HEK293 (cell line): Measurements from ENCODE around the gene ASXL2.

Source experiments
- CTCF ChIA-PET: fragments of 350-600 bp; formaldehyde crosslinking; extraction: SDS; loops from one replicate; lab custom pipeline; 2021; ENCODE audit warnings: antibody characterized with exemption; lab: Yijun Ruan, JAX
- POLR2A ChIA-PET: fragments of 300-600 bp; formaldehyde crosslinking; extraction: SDS; loops from one replicate; lab custom pipeline; 2020; ENCODE audit warnings: antibody characterized with exemption, inconsistent platforms; lab: Yijun Ruan, JAX
- H3K27ac ChIP-seq: fragments of 200-500 bp; sonication (Bioruptor generic); 2 replicates; pipeline ENCODE4 v1.5.1; 2014; ENCODE audit warnings: low read depth, low read length, control low read depth, inconsistent platforms; ENCODE audit errors: extremely low read depth
- H3K36me3 ChIP-seq, 2 experiments: fragments of 200-500 bp in 1 of 2; sonication (Bioruptor generic) in 1 of 2; 1 replicate in 1 of 2; 2 replicates in 1 of 2; pipeline ENCODE4 v1.5.1; 2014 to 2017; ENCODE audit warnings: inconsistent platforms in 2 of 2, low read length in 2 of 2; ENCODE audit not compliant: control insufficient read depth in 2 of 2, insufficient read depth in 1 of 2
- H3K4me1 ChIP-seq: fragments of 200-500 bp; sonication (Bioruptor generic); 2 replicates; pipeline ENCODE4 v1.5.1; 2014; ENCODE audit warnings: mild to moderate bottlenecking, low read length, inconsistent platforms; ENCODE audit not compliant: control insufficient read depth, insufficient read depth
- H3K4me3 ChIP-seq: 2 replicates; pipeline ENCODE4 v1.5.1; 2011; ENCODE audit warnings: low read depth, mild to moderate bottlenecking, control low read depth, low read length, moderate library complexity
- H3K9me3 ChIP-seq: fragments of 200-500 bp; sonication (Bioruptor generic); 2 replicates; pipeline ENCODE4 v1.5.1; 2014; ENCODE audit warnings: low read depth, low read length, inconsistent platforms; ENCODE audit not compliant: control insufficient read depth, insufficient read depth
- GFI1B ChIP-seq: fragments of 450-650 bp; formaldehyde crosslinking; IDR thresholded peaks from 2 replicates; pipeline ENCODE4 v1.5.1; 2016; ENCODE audit warnings: missing biosample characterization, missing genetic modification characterization
- GLIS1 ChIP-seq: fragments of 450-650 bp; formaldehyde crosslinking; IDR thresholded peaks from 2 replicates; pipeline ENCODE4 v1.5.1; 2016; ENCODE audit warnings: missing biosample characterization, missing genetic modification characterization
- GLIS2 ChIP-seq: fragments of 450-650 bp; formaldehyde crosslinking; IDR thresholded peaks from 2 replicates; pipeline ENCODE4 v1.5.1; 2016; ENCODE audit warnings: missing biosample characterization, missing genetic modification characterization
- HOXA7 ChIP-seq: sonication (generic); formaldehyde crosslinking; IDR thresholded peaks from 2 replicates; pipeline ENCODE4 v1.8.1; 2022; ENCODE audit warnings: missing genetic modification reagents, borderline replicate concordance
- IKZF3 ChIP-seq: fragments of 450-650 bp; IDR thresholded peaks from 2 replicates; pipeline ENCODE4 v1.5.0; 2018; ENCODE audit warnings: missing biosample characterization, mild to moderate bottlenecking, missing genetic modification characterization, moderate library complexity
- KLF8 ChIP-seq: fragments of 450-650 bp; formaldehyde crosslinking; IDR thresholded peaks from 2 replicates; pipeline ENCODE4 v1.5.1; 2016; ENCODE audit warnings: missing biosample characterization, missing genetic modification characterization
- KLF9 ChIP-seq: fragments of 450-650 bp; formaldehyde crosslinking; IDR thresholded peaks from 2 replicates; pipeline ENCODE4 v1.5.1; 2016; ENCODE audit warnings: missing biosample characterization, missing genetic modification characterization, low read depth
- RBAK ChIP-seq: fragments of 450-650 bp; formaldehyde crosslinking; IDR thresholded peaks from 2 replicates; pipeline ENCODE4 v1.5.1; 2016; ENCODE audit warnings: missing biosample characterization, missing genetic modification characterization
- SCRT1 ChIP-seq: fragments of 450-650 bp; formaldehyde crosslinking; IDR thresholded peaks from 2 replicates; pipeline ENCODE4 v1.5.1; 2016; ENCODE audit warnings: missing biosample characterization, missing genetic modification characterization, borderline replicate concordance
- SP3 ChIP-seq: fragments of 450-650 bp; formaldehyde crosslinking; IDR thresholded peaks from 2 replicates; pipeline ENCODE4 v1.5.1; 2016; ENCODE audit warnings: missing biosample characterization, missing genetic modification characterization
- ZBTB1 ChIP-seq: fragments of 450-650 bp; formaldehyde crosslinking; IDR thresholded peaks from 2 replicates; pipeline ENCODE4 v1.5.1; 2016; ENCODE audit warnings: missing biosample characterization, missing genetic modification characterization
- ZBTB17 ChIP-seq: fragments of 450-650 bp; formaldehyde crosslinking; IDR thresholded peaks from 2 replicates; pipeline ENCODE4 v1.5.1; 2016; ENCODE audit warnings: missing biosample characterization, missing genetic modification characterization
- ZBTB20 ChIP-seq: fragments of 450-650 bp; formaldehyde crosslinking; IDR thresholded peaks from 2 replicates; pipeline ENCODE4 v1.5.1; 2016; ENCODE audit warnings: missing biosample characterization, missing genetic modification characterization
- ZBTB8A ChIP-seq: fragments of 450-650 bp; formaldehyde crosslinking; IDR thresholded peaks from 2 replicates; pipeline ENCODE4 v1.5.1; 2016; ENCODE audit warnings: missing biosample characterization, missing genetic modification characterization
- ZIC2 ChIP-seq: fragments of 450-650 bp; formaldehyde crosslinking; IDR thresholded peaks from 2 replicates; pipeline ENCODE4 v1.5.1; 2016; ENCODE audit warnings: missing biosample characterization, missing genetic modification characterization
- ZNF146 ChIP-seq: fragments of 450-650 bp; formaldehyde crosslinking; IDR thresholded peaks from 2 replicates; pipeline ENCODE4 v1.5.1; 2016; ENCODE audit warnings: missing biosample characterization, missing genetic modification characterization
- ZNF335 ChIP-seq: fragments of 450-650 bp; formaldehyde crosslinking; conservative IDR thresholded peaks from 2 replicates; pipeline ENCODE4 v1.5.1; 2016; ENCODE audit warnings: missing biosample characterization, missing genetic modification characterization
- ZNF350 ChIP-seq: fragments of 450-650 bp; formaldehyde crosslinking; IDR thresholded peaks from 2 replicates; pipeline ENCODE4 v1.5.0; 2017; ENCODE audit warnings: missing biosample characterization, mild to moderate bottlenecking, missing genetic modification characterization
- ZNF366 ChIP-seq: fragments of 450-650 bp; formaldehyde crosslinking; conservative IDR thresholded peaks from 2 replicates; pipeline ENCODE4 v1.5.1; 2016; ENCODE audit warnings: missing biosample characterization, missing genetic modification characterization
- ZNF426 ChIP-seq: fragments of 450-650 bp; formaldehyde crosslinking; IDR thresholded peaks from 2 replicates; pipeline ENCODE4 v1.5.1; 2017; ENCODE audit warnings: missing biosample characterization, missing genetic modification characterization, mild to moderate bottlenecking, inconsistent platforms, moderate library complexity
- ZNF544 ChIP-seq: fragments of 450-650 bp; formaldehyde crosslinking; IDR thresholded peaks from 2 replicates; pipeline ENCODE4 v1.5.0; 2017; ENCODE audit warnings: missing biosample characterization, missing genetic modification characterization
- ZNF549 ChIP-seq: fragments of 450-650 bp; IDR thresholded peaks from 2 replicates; pipeline ENCODE4 v1.5.1; 2018; ENCODE audit warnings: missing biosample characterization, missing genetic modification characterization, mild to moderate bottlenecking, inconsistent platforms, moderate library complexity
- ZNF600 ChIP-seq: fragments of 450-650 bp; formaldehyde crosslinking; IDR thresholded peaks from 2 replicates; pipeline ENCODE4 v1.5.1; 2016; ENCODE audit warnings: missing biosample characterization, missing genetic modification characterization
- ZNF76 ChIP-seq: fragments of 450-650 bp; formaldehyde crosslinking; IDR thresholded peaks from 2 replicates; pipeline ENCODE4; 2016; ENCODE audit warnings: low read depth, missing biosample characterization, missing genetic modification characterization, borderline replicate concordance
- ZNF777 ChIP-seq: fragments of 450-650 bp; formaldehyde crosslinking; IDR thresholded peaks from 2 replicates; pipeline ENCODE4 v1.5.1; 2017; ENCODE audit warnings: missing biosample characterization, missing genetic modification characterization, borderline replicate concordance
- TF ChIP-seq, protein P1 (sequence below): fragments of 450-650 bp; formaldehyde crosslinking; IDR thresholded peaks from 2 replicates; pipeline ENCODE4 v1.5.1; 2016; ENCODE audit warnings: missing biosample characterization, missing genetic modification characterization, borderline replicate concordance
- TF ChIP-seq, protein P2 (sequence below): fragments of 450-650 bp; formaldehyde crosslinking; IDR thresholded peaks from 2 replicates; pipeline ENCODE4 v1.5.1; 2016; ENCODE audit warnings: missing biosample characterization, missing genetic modification characterization
- TF ChIP-seq, protein P3 (sequence below): fragments of 450-650 bp; formaldehyde crosslinking; IDR thresholded peaks from 2 replicates; pipeline ENCODE4 v1.5.1; 2017; ENCODE audit warnings: missing biosample characterization, mild to moderate bottlenecking, missing genetic modification characterization, moderate library complexity
- TF ChIP-seq, protein P4 (sequence below): fragments of 450-650 bp; formaldehyde crosslinking; IDR thresholded peaks from 2 replicates; pipeline ENCODE4 v1.5.1; 2016; ENCODE audit warnings: missing biosample characterization, missing genetic modification characterization

ASXL2 gene

DNA sequence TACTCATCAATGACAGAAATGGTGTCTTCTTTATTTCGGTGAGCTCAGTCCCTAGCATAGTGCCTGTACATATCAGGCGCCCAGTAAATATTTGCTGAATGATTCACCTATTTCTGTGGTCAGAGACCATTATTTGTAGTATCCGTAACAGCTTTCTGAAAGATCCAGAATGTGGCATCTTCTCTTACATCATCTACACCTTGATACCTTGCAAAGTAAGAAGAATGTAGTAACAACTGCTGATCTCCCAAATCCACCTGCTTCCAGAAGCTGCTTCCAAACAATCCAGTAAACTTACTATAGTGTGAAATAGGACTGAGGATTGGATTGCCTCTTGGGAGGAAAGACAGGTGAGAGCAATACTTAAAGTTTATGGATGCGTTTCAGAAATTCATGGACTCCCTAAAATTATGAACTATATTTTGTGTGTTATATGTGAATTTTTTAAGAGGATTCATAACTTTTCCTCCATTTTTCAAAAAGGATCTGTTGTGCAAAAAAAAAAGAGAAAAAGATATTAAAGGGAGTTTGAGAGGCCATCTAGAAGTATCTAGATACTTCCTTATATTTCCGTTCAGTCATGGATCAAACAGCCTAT is 945 bp upstream of the ASXL2 start (continued):
- TF ChIP-seq, protein P1, sequence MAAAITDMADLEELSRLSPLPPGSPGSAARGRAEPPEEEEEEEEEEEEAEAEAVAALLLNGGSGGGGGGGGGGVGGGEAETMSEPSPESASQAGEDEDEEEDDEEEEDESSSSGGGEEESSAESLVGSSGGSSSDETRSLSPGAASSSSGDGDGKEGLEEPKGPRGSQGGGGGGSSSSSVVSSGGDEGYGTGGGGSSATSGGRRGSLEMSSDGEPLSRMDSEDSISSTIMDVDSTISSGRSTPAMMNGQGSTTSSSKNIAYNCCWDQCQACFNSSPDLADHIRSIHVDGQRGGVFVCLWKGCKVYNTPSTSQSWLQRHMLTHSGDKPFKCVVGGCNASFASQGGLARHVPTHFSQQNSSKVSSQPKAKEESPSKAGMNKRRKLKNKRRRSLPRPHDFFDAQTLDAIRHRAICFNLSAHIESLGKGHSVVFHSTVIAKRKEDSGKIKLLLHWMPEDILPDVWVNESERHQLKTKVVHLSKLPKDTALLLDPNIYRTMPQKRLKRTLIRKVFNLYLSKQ = no peak
- TF ChIP-seq KLF9 (tag by site-specific recombination) = no peak
- TF ChIP-seq ZNF426 (tag by site-specific recombination) = no peak
- TF ChIP-seq ZNF549 (tag by site-specific recombination) = no peak

DNA sequence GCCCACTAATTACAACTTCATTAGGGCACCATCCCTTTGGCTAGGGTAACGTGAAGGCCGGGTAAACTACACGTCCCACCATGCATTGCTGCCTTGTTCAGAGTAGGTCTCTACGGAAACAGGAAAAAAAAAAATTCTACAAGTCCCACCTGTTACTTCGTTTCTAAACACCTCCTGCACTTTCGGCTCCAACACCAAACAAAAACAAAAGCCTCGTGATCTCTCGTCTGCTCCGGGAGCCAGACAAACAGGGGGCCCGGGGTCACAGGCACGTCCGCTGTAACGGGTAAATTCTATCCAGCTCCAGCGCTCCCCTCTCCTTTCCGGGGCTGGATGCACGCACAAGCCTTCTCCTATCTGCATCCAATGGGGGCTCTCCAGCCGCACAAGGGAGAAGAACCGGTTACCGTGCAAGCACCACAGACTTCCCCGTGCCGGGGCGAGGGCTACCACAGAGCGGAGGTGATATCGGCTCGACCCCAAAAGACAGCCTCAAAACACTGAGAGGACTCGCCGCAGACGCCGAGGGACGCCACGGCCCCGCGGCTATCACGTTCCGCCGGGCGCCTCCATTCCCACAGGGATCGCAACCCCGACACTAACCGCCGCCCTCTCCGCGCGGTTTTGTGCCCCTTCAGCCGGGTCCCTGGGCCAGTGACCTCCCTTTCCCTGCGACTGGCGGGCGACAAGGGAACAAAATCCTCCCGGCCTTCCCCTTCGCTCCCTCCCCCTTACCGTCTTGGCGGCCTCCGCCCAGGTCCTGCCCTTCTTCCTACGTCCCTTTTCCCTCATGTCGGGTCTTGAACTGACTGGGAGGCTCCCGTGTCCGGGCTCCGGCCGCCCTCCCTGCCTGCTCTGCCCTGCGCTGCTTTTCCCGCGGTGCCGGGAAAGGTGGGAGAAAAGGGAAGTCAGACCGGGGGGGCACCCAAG is 591 bp downstream of the ASXL2 start:
- POLR2A ChIA-PET = interaction anchor here (0.6 to 1.8 kb wide), 19 partner anchors 10 to 205 kb away, joined by 3 to 23 read pairs (median 5); partner anchors contain the start of genes DTNB and RAB10
- Histone ChIP-seq H3K27ac (peak overlapping the region; percentile 71), H3K9me3 (no peaks in the 10 kb centered on the region), H3K4me1 (peaks cover 12% of the 10 kb centered on the region), H3K36me3 (no peaks in the 10 kb centered on the region), H3K4me3 (peak overlapping the region; percentile 95)
- CTCF ChIA-PET = interaction anchor here (0.6 to 1.4 kb wide), 5 partner anchors 12 to 68 kb away, joined by 3 to 5 read pairs (median 4); no protein-coding TSS in a partner anchor
- TF ChIP-seq GLIS2 (tag by site-specific recombination) (peak; percentile 87), ZNF76 (tag by site-specific recombination) (peak; percentile 62; the same call in 1 of the 2 replicates), ZNF600 (tag by site-specific recombination) (peak; percentile 50; the same call in 1 of the 2 replicates), ZNF146 (tag by site-specific recombination) (no peak), IKZF3 (peak; percentile 21; the same call in 1 of the 2 replicates), RBAK (tag by site-specific recombination) (no peak), ZNF544 (tag by site-specific recombination) (no peak), ZNF350 (no peak), ZNF366 (tag by site-specific recombination) (0 out of 2 replicates have a peak, but pooled peaks have one; percentile 22), SCRT1 (tag by site-specific recombination) (peak; percentile 98), ZBTB20 (tag by site-specific recombination) (peak; percentile 96), ZNF777 (peak; percentile 30; the same call in 1 of the 2 replicates), ZNF335 (tag by site-specific recombination) (peak; percentile 90), ZIC2 (no peak), ZBTB1 (no peak), SP3 (tag by site-specific recombination) (peak; percentile 17; the same call in 1 of the 2 replicates), KLF8 (tag by site-specific recombination) (no peak; the same call in 1 of the 2 replicates), HOXA7 (no peak), ZBTB8A (0 out of 2 replicates have a peak, but pooled peaks have one; percentile 1), GFI1B (tag by site-specific recombination) (no peak), ZBTB17 (peak; percentile 97), GLIS1 (tag by site-specific recombination) (peak; percentile 8; the same call in 1 of the 2 replicates)
- TF ChIP-seq, protein P2, sequence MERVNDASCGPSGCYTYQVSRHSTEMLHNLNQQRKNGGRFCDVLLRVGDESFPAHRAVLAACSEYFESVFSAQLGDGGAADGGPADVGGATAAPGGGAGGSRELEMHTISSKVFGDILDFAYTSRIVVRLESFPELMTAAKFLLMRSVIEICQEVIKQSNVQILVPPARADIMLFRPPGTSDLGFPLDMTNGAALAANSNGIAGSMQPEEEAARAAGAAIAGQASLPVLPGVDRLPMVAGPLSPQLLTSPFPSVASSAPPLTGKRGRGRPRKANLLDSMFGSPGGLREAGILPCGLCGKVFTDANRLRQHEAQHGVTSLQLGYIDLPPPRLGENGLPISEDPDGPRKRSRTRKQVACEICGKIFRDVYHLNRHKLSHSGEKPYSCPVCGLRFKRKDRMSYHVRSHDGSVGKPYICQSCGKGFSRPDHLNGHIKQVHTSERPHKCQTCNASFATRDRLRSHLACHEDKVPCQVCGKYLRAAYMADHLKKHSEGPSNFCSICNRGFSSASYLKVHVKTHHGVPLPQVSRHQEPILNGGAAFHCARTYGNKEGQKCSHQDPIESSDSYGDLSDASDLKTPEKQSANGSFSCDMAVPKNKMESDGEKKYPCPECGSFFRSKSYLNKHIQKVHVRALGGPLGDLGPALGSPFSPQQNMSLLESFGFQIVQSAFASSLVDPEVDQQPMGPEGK (tag by site-specific recombination) = peak; percentile 82
- TF ChIP-seq, protein P3, sequence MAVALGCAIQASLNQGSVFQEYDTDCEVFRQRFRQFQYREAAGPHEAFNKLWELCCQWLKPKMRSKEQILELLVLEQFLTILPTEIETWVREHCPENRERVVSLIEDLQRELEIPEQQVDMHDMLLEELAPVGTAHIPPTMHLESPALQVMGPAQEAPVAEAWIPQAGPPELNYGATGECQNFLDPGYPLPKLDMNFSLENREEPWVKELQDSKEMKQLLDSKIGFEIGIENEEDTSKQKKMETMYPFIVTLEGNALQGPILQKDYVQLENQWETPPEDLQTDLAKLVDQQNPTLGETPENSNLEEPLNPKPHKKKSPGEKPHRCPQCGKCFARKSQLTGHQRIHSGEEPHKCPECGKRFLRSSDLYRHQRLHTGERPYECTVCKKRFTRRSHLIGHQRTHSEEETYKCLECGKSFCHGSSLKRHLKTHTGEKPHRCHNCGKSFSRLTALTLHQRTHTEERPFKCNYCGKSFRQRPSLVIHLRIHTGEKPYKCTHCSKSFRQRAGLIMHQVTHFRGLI (tag by site-specific recombination) = no peak
- TF ChIP-seq, protein P4, sequence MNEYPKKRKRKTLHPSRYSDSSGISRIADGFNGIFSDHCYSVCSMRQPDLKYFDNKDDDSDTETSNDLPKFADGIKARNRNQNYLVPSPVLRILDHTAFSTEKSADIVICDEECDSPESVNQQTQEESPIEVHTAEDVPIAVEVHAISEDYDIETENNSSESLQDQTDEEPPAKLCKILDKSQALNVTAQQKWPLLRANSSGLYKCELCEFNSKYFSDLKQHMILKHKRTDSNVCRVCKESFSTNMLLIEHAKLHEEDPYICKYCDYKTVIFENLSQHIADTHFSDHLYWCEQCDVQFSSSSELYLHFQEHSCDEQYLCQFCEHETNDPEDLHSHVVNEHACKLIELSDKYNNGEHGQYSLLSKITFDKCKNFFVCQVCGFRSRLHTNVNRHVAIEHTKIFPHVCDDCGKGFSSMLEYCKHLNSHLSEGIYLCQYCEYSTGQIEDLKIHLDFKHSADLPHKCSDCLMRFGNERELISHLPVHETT (tag by site-specific recombination) = peak; percentile 44; the same call in 1 of the 2 replicates
